ENCODE measurements around the gene KLRF2. TPM values are rescaled to one million over a fixed set of nuclear protein-coding genes. Genes with fewer than 3 reads are reported as not detected.

The KLRF2 gene
- total RNA-seq, 1 experiment from 2014 or later, result not detected

GRCh38 chr12:9888665-9889273, 7.5 kb downstream of the KLRF2 start:
- Mint-ChIP-seq H3K36me3 (ENCODE audit: insufficient read depth, unreplicated experiment) (no peaks in the 10 kb centered on the region), H3K27me3 (ENCODE audit: unreplicated experiment) (no peaks in the 10 kb centered on the region), H3K4me3 (ENCODE audit: low read depth, unreplicated experiment) (no peak overlapping the region), H3K27ac (ENCODE audit: unreplicated experiment) (no peak overlapping the region), H3K9me3 (ENCODE audit: low read depth, unreplicated experiment) (no peaks in the 10 kb centered on the region), H3K4me1 (ENCODE audit: low read depth, unreplicated experiment) (no peaks in the 10 kb centered on the region)
- CTCF ChIA-PET, result no interaction called here
- intact Hi-C loops (cut with micrococcal nuclease; ENCODE audit: unreplicated experiment), result no loop called here
- no TSS peak for BruUV-seq (replicated peaks)
- TF ChIP-seq CTCF (IDR thresholded peaks at IDR 0.05; ENCODE audit: unreplicated experiment), result no peak
- no peak for DNase-seq

- Mint-ChIP-seq H3K27me3 (ENCODE audit: unreplicated experiment) (no peaks in the 10 kb centered on the region), H3K27ac (ENCODE audit: unreplicated experiment) (no peak overlapping the region), H3K4me3 (ENCODE audit: low read depth, unreplicated experiment) (no peak overlapping the region), H3K9me3 (ENCODE audit: low read depth, unreplicated experiment) (no peaks in the 10 kb centered on the region), H3K4me1 (ENCODE audit: low read depth, unreplicated experiment) (no peaks in the 10 kb centered on the region), H3K36me3 (ENCODE audit: insufficient read depth, unreplicated experiment) (no peaks in the 10 kb centered on the region)
- no peak for TF ChIP-seq CTCF (IDR thresholded peaks at IDR 0.05; ENCODE audit: unreplicated experiment)
- no TSS peak for BruUV-seq (replicated peaks)
- CTCF ChIA-PET, result interaction anchor here (0.5 to 1.2 kb wide), 3 partner anchors 8 to 218 kb away, joined by 3 read pairs; no protein-coding TSS in a partner anchor
- intact Hi-C loops (cut with micrococcal nuclease; ENCODE audit: unreplicated experiment), result no loop called here
- DNase-seq, result no peak
Measured at GRCh38 chr12:9895215-9895971, 14.1 kb downstream of the KLRF2 start.

- CTCF ChIA-PET, result no interaction called here
- no peak overlapping the region for H3K4me3 Mint-ChIP-seq (ENCODE audit: low read depth, unreplicated experiment)
- no peak overlapping the region for H3K27ac Mint-ChIP-seq (ENCODE audit: unreplicated experiment)
- intact Hi-C loops (cut with micrococcal nuclease; ENCODE audit: unreplicated experiment), result no loop called here
- DNase-seq, result no peak
- no TSS peak for BruUV-seq (replicated peaks)
- no peaks in the 10 kb centered on the region for H3K4me1 Mint-ChIP-seq (ENCODE audit: low read depth, unreplicated experiment)
- peaks cover 2% of the 10 kb centered on the region for H3K9me3 Mint-ChIP-seq (ENCODE audit: low read depth, unreplicated experiment)
- no peak for TF ChIP-seq CTCF (IDR thresholded peaks at IDR 0.05; ENCODE audit: unreplicated experiment)
- no peaks in the 10 kb centered on the region for H3K27me3 Mint-ChIP-seq (ENCODE audit: unreplicated experiment)
- H3K36me3 Mint-ChIP-seq (ENCODE audit: insufficient read depth, unreplicated experiment), result no peaks in the 10 kb centered on the region
Measured at GRCh38 chr12:9897535-9897934, 16.2 kb downstream of the KLRF2 start.

GRCh38 chr12:9899209-9899608, 17.9 kb downstream of the KLRF2 start:
- Mint-ChIP-seq H3K27me3 (ENCODE audit: unreplicated experiment) (no peaks in the 10 kb centered on the region), H3K9me3 (ENCODE audit: low read depth, unreplicated experiment) (peaks cover 2% of the 10 kb centered on the region)
- CTCF ChIA-PET, result no interaction called here

More at GRCh38 chr12:9899209-9899608, 17.9 kb downstream of the KLRF2 start:
- TF ChIP-seq CTCF (IDR thresholded peaks at IDR 0.05; ENCODE audit: unreplicated experiment), result no peak
- no peaks in the 10 kb centered on the region for H3K4me1 Mint-ChIP-seq (ENCODE audit: low read depth, unreplicated experiment)
- BruUV-seq (replicated peaks), result no TSS peak
- intact Hi-C loops (cut with micrococcal nuclease; ENCODE audit: unreplicated experiment), result no loop called here
- H3K36me3 Mint-ChIP-seq (ENCODE audit: insufficient read depth, unreplicated experiment), result no peaks in the 10 kb centered on the region
- no peak overlapping the region for H3K27ac Mint-ChIP-seq (ENCODE audit: unreplicated experiment)
- DNase-seq, result no peak
- no peak overlapping the region for H3K4me3 Mint-ChIP-seq (ENCODE audit: low read depth, unreplicated experiment)

Measured in Calu3 (cell line).